GM12864 (cell line): Measurements from ENCODE around the gene NPHP4.

Experiments
- DNase-seq: peaks from one replicate; pipeline ENCODE4 v3.0.0-alpha.2; 2011; ENCODE audit warnings: low read depth
- H3K4me3 ChIP-seq: 2 replicates; pipeline ENCODE4 v1.5.1; 2011; ENCODE audit warnings: mild to moderate bottlenecking, low read depth, low read length, control low read depth
- TF ChIP-seq, protein P1 (sequence below): IDR thresholded peaks from 2 replicates; pipeline ENCODE4 v1.5.1; 2011; ENCODE audit warnings: low read depth, mild to moderate bottlenecking, moderate library complexity, low read length, control low read depth, inconsistent platforms; ENCODE audit errors: missing control alignments

NPHP4 gene

DNA sequence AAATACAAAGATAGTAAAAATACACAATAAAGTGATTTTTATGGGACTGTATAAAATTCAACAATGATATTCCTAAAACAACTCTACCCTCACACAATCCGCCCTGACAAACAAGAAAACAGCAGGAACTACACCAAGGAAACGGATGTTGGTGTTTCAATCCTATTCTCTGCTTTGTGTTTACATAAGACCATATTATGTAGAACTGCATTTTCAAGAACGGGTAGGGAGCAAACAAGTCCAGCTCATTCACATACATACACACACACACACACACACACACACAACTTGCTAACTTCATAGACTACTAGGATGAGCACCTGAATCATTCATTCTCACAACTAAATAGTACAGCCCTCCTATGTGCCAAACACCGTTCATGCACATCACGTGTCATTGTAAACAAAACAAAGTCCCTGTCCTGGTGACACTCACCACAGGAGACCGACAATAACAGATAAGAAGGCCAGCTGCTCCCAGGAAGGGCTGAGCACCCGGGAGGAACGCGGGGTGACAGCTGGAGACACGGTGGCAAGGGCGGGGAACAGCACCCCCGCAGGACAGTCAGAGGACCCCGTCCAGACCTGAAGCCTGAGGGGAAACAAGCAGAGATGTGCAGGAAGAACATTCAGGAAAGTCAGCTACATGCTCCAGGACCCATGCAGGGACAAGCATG is 43.0 kb downstream of the NPHP4 start:
- TF ChIP-seq, protein P1, sequence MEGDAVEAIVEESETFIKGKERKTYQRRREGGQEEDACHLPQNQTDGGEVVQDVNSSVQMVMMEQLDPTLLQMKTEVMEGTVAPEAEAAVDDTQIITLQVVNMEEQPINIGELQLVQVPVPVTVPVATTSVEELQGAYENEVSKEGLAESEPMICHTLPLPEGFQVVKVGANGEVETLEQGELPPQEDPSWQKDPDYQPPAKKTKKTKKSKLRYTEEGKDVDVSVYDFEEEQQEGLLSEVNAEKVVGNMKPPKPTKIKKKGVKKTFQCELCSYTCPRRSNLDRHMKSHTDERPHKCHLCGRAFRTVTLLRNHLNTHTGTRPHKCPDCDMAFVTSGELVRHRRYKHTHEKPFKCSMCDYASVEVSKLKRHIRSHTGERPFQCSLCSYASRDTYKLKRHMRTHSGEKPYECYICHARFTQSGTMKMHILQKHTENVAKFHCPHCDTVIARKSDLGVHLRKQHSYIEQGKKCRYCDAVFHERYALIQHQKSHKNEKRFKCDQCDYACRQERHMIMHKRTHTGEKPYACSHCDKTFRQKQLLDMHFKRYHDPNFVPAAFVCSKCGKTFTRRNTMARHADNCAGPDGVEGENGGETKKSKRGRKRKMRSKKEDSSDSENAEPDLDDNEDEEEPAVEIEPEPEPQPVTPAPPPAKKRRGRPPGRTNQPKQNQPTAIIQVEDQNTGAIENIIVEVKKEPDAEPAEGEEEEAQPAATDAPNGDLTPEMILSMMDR = peak; percentile 26
- no peak overlapping the region for H3K4me3 ChIP-seq
- no peak for DNase-seq

- no peak overlapping the region for H3K4me3 ChIP-seq
- DNase-seq = no peak
- TF ChIP-seq, protein P1 = no peak
Measured at GRCh38 chr1:5948681-5949005, 43.6 kb downstream of the NPHP4 start.

GRCh38 chr1:5947978-5948680 is 44.1 kb downstream of the NPHP4 start:
- DNase-seq = no peak
- TF ChIP-seq, protein P1 = no peak
- no peak overlapping the region for H3K4me3 ChIP-seq

DNA sequence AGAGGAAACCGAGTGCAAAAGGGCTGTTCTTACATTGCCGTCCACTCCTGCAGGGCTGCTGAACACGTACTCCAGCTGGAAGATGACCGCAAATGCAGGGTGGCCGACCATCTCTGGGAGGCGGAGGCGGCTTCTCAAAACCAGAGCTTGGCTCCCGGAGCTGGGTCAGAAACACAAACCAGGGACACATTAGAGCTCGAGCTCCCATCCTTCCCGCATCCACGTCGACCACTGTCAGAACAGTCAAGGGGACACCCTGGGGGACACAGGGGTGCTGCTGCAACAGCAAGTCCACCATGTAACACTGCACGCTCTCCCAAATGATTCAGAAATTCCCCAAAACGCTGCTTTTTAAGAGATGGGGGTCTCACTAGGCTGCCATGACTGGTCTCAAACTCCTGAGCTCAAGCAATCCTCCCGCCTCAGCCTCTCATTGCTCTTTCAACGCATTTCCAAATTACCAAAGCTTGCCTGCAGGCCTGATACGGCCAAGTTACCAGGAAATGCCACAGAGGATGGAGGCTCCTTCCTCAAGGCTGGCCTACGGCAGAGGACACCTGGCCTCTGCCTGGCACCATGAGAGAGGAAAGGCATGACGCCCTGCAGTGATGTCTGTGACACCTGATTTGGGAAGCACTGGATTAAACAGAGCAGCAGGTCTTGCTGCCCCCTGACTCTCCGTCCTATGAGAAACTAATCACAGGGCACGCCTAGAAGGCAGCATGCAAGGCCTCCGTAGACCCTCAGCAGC is 45.0 kb downstream of the NPHP4 start:
- no peak for DNase-seq
- H3K4me3 ChIP-seq = no peak overlapping the region
- TF ChIP-seq, protein P1 = no peak

- no peak overlapping the region for H3K4me3 ChIP-seq
- TF ChIP-seq, protein P1 = no peak
- no peak for DNase-seq
Measured at GRCh38 chr1:5945445-5945844, 46.8 kb downstream of the NPHP4 start.

- DNase-seq = no peak
- no peak overlapping the region for H3K4me3 ChIP-seq
- TF ChIP-seq, protein P1 = no peak
Measured at GRCh38 chr1:5944843-5945167, 47.4 kb downstream of the NPHP4 start.
